Spleen (tissue), 11 donors: ENCODE measurements around the gene PRKCE. TPM values are rescaled to one million over a fixed set of nuclear protein-coding genes. Genes with fewer than 3 reads are reported as not detected.

ENCODE experiments used
- DNase-seq: peaks from one replicate; pipeline ENCODE4 v3.0.0-alpha.2; 2020
- H3K27ac ChIP-seq, 8 donors: fragments of 200-600 bp; sonication (generic) in 7 of 8; 1 replicate in 4 of 8; 2 replicates in 4 of 8; pipeline versions ENCODE4 v1.5.0 to v1.8.0; 2016 to 2021; ENCODE audit warnings: inconsistent platforms in 4 of 8, mild to moderate bottlenecking in 4 of 8, moderate library complexity in 1 of 8
- H3K27me3 ChIP-seq, 7 donors: fragments of 200-600 bp; sonication (generic) in 6 of 7; replicated peaks in 1 of 7; 1 replicate in 4 of 7; 2 replicates in 3 of 7; pipeline versions ENCODE4 v1.5.0 to v1.8.0; 2016 to 2021; ENCODE audit warnings: inconsistent platforms in 3 of 7, mild to moderate bottlenecking in 1 of 7
- H3K36me3 ChIP-seq, 6 donors: fragments of 200-600 bp; sonication (generic) in 5 of 6; 1 replicate in 4 of 6; 2 replicates in 2 of 6; pipeline versions ENCODE4 v1.5.0 to v1.8.0; 2016 to 2021; ENCODE audit warnings: inconsistent platforms in 2 of 6
- H3K4me1 ChIP-seq, 6 donors: fragments of 200-600 bp; sonication (generic) in 5 of 6; 1 replicate in 3 of 6; 2 replicates in 3 of 6; pipeline versions ENCODE4 v1.5.0 to v1.8.0; 2016 to 2021; ENCODE audit warnings: inconsistent platforms in 3 of 6
- H3K4me3 ChIP-seq, 8 donors: fragments of 200-600 bp; sonication (generic) in 7 of 8; 1 replicate in 4 of 8; 2 replicates in 4 of 8; pipeline versions ENCODE4 v1.5.0 to v1.8.0; 2016 to 2021; ENCODE audit warnings: inconsistent platforms in 4 of 8, mild to moderate bottlenecking in 4 of 8, moderate library complexity in 2 of 8
- H3K9me3 ChIP-seq, 8 donors: fragments of 200-600 bp; sonication (generic) in 7 of 8; 1 replicate in 4 of 8; 2 replicates in 4 of 8; pipeline versions ENCODE4 v1.5.0 to v1.8.0; 2016 to 2021; ENCODE audit warnings: inconsistent platforms in 4 of 8
- POLR2A ChIP-seq, 3 donors: fragments of 450-650 bp; IDR thresholded peaks; one replicate each; pipeline ENCODE4 v1.5.1; 2017; ENCODE audit warnings: antibody characterized with exemption in 3 of 3, mild to moderate bottlenecking in 1 of 3
- POLR2AphosphoS5 ChIP-seq, 3 donors: sonication (generic); formaldehyde crosslinking; IDR thresholded peaks; one replicate each; pipeline ENCODE4 v1.5.1; 2017; ENCODE audit warnings: antibody characterized with exemption in 3 of 3
- WGBS, 5 donors: extraction: QIAGEN DNeasy Blood & Tissue Kit in 3 of 5; methylation state at CpG; one replicate each; pipeline versions ENCODE4 v1.1.5 to v1.1.7; 2013 to 2018; 5-methylcytosine and 5-hydroxymethylcytosine counted together
- intact Hi-C: fragments of 100-400 bp; cut with DNase I; formaldehyde crosslinking; loops from one replicate; pipeline ENCODE4 v1.15.0; 2023; ENCODE audit warnings: low total_unique reads
- polyA plus RNA-seq, 3 donors: library from polyadenylated mRNA; stranded (reverse); fragments of 200-250 nt; gene quantifications; one replicate each; pipeline ENCODE4 v1.2.1, GENCODE V29; 2013
- total RNA-seq, 7 donors: library from RNA; depleted of rRNA in 3 of 7; stranded (reverse); fragments of >200 nt in 3 of 7; fragmentation: NEBNext Ultra II Directional in 4 of 7; extraction: Animal tissue kit (Norgen Biotek cat#: 25700) in 4 of 7; gene quantifications; one replicate each; pipeline versions ENCODE4 v1.1.0 to v1.2.1, GENCODE V29; 2016 to 2021
- TF ChIP-seq, protein P1 (sequence below), 11 experiments: fragments of 200-600 bp in 7 of 11; fragments of 450-650 bp in 4 of 11; sonication (generic) in 4 of 11; IDR thresholded peaks in 8 of 11; conservative IDR thresholded peaks in 3 of 11; 1 replicate in 7 of 11; 2 replicates in 4 of 11; pipeline versions ENCODE4 v1.4.0 to v1.8.0; 2016 to 2021; ENCODE audit warnings: antibody characterized with exemption in 11 of 11, inconsistent platforms in 4 of 11, mild to moderate bottlenecking in 1 of 11
- donor health status: healthy with polysubstance abuse.
- donor health status: DM: no; HTN: no; CAD: no; lungs with moderate emphysema.
- donor health status: DM: no; HTN: no; CAD: no.
- donor health status: Bipolar disorder and iron deficiency.
- donor health status: healthy.
- donor health status: DM: no; HTN: no; CAD: no.
- donor health status: DM: yes; HTN: yes; CAD: no.

Gene PRKCE
- total and polyA plus RNA-seq, 10 donors = 2.5 to 43.6 (median 18.8) TPM

DNA sequence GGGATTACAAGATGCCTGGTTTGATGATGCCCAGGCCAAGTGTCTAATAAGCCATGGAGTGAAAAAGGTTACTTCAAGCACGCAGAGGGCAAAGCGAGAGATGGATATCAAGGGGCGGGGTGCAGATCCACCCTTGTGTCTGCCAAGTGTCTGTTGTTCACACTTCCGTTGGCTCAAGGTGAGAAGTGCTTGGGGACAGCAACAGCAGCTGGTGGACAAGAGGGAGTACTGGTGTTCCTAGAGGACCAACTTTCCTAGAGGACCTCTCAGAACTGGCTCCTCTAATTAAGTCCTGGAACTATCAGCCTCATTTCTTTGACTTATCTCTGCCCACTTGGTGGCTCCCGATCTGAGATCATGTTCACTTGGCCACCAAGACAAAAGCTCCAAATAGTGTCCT is 299.1 kb downstream of the PRKCE start:
- no peak overlapping the region for H3K27ac ChIP-seq
- H3K4me3 ChIP-seq = no peak overlapping the region
- intact Hi-C loops = no loop called here
- no peaks in the 10 kb centered on the region for H3K27me3 ChIP-seq
- DNase-seq = no peak
- WGBS, 5 donors = 72 to 85% (median 85%) methylated on average over 5 of the region's 5 CpGs
- H3K9me3 ChIP-seq = no peaks in the 10 kb centered on the region
- H3K4me1 ChIP-seq = peaks cover 0 to 17% (median 0%) of the 10 kb centered on the region in 6 donors
- TF ChIP-seq, protein P1, sequence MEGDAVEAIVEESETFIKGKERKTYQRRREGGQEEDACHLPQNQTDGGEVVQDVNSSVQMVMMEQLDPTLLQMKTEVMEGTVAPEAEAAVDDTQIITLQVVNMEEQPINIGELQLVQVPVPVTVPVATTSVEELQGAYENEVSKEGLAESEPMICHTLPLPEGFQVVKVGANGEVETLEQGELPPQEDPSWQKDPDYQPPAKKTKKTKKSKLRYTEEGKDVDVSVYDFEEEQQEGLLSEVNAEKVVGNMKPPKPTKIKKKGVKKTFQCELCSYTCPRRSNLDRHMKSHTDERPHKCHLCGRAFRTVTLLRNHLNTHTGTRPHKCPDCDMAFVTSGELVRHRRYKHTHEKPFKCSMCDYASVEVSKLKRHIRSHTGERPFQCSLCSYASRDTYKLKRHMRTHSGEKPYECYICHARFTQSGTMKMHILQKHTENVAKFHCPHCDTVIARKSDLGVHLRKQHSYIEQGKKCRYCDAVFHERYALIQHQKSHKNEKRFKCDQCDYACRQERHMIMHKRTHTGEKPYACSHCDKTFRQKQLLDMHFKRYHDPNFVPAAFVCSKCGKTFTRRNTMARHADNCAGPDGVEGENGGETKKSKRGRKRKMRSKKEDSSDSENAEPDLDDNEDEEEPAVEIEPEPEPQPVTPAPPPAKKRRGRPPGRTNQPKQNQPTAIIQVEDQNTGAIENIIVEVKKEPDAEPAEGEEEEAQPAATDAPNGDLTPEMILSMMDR (IDR thresholded peaks at IDR 0.05 in 8 of 11, conservative IDR thresholded peaks at IDR 0.05 in 3 of 11) = no peak
- TF ChIP-seq POLR2A (IDR thresholded peaks at IDR 0.05) = no peak
- TF ChIP-seq POLR2AphosphoS5 (IDR thresholded peaks at IDR 0.05) = no peak
- H3K36me3 ChIP-seq = peaks cover 0 to under 1% (median 0%) of the 10 kb centered on the region in 6 donors

DNA sequence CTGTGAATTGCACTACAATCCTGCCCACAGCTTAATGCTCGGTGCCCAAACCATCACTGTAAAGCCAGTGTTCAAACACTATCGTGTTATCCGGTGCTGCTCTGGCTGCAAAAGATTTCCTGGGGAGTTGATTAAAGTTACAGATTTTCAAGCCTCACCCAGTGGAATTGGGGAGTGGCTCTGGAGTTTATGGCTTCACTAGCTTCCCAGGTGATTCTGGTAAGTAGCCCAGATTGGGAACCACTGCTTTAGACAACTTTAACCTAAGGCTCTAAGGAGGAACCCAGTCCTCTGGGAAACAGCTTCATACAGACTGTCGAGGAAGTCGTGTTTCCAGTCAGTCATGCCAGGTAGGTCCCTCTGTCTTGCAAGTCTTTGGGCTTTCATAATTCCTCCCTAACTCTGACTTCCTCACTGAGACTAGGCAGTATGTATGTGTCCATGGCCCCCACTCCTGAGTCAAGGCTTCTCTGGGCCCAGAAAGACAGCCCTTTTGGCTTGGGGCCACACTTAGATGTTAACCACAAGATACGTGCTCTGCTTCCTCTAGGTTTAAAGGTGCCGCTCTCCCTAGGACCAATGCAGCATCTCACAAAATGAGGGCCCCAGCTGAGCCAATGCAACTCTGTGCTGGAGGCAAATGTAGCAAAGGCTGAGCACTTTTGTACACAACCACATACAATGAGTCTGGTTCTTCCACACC is 299.7 kb downstream of the PRKCE start:
- TF ChIP-seq POLR2A (IDR thresholded peaks at IDR 0.05) (no peak), POLR2AphosphoS5 (IDR thresholded peaks at IDR 0.05) (no peak)
- TF ChIP-seq, protein P1 (IDR thresholded peaks at IDR 0.05 in 8 of 11, conservative IDR thresholded peaks at IDR 0.05 in 3 of 11) = no peak
- Histone ChIP-seq H3K4me1 (peaks cover 0 to 17% (median 0%) of the 10 kb centered on the region in 6 donors), H3K27ac (no peak overlapping the region), H3K27me3 (no peaks in the 10 kb centered on the region), H3K4me3 (no peak overlapping the region), H3K9me3 (no peaks in the 10 kb centered on the region), H3K36me3 (no peaks in the 10 kb centered on the region)
- no peak for DNase-seq
- intact Hi-C loops = no loop called here
- WGBS, 5 donors = 73 to 89% (median 80%) methylated on average over 7 of the region's 7 CpGs

DNA sequence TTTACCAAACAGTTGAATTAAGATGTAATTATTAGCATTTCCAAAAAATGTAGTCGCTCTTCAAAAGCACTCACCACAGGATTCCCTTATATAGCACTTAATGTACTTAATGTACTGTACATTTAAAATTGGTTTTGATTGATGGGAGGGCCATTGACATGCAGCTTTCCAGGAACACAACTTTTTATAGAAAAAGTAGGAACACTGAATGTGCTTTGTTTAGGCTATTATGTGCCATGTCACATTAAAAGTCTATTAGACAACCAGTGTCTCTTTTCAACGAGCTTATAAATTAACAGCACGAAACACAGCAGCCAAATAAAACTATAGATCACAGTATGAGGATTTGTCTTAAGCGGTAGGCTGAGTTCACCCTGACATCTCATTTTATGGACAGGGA is 301.1 kb downstream of the PRKCE start:
- Histone ChIP-seq H3K9me3 (no peaks in the 10 kb centered on the region), H3K27me3 (no peaks in the 10 kb centered on the region), H3K4me3 (no peak overlapping the region), H3K4me1 (peaks cover 0 to 17% (median 0%) of the 10 kb centered on the region in 6 donors), H3K27ac (no peak overlapping the region), H3K36me3 (no peaks in the 10 kb centered on the region)
- WGBS, 5 donors = 91 to 96% (median 94%) methylated on average over 4 of the region's 4 CpGs
- intact Hi-C loops = no loop called here
- DNase-seq = no peak
- TF ChIP-seq POLR2AphosphoS5 (IDR thresholded peaks at IDR 0.05) = no peak
- no peak for TF ChIP-seq POLR2A (IDR thresholded peaks at IDR 0.05)
- TF ChIP-seq, protein P1 (IDR thresholded peaks at IDR 0.05 in 8 of 11, conservative IDR thresholded peaks at IDR 0.05 in 3 of 11) = no peak

DNA sequence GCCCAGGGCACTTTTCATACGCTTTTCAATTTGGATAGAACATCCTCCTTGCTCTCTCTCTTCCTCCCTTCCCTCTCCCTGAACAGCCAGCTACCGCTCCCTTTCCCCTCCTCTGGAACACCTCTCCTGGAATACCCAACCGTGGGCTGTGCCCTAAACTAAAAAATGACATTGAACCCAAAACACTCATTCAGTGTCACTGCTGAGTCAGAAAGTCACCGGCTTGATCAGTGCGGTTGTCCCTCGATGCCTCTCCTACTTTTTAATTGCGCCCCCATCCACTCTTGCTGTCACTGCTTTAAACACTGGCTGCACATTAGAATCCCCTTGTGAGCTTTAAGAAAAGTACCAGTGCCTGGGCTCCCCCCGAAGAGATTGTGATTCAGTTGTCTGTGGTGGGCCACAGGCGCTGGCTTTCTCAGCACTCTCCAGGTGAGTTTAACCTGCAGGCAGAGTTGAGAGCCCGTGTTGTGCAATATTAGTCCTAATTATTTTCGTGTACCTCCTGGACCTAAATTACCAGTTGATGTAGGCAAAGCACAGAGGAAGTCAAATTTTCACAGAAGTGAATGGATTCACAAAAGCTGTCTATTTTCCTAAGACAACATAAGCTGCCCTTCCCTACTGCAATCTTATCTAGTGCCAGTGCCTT is 302.0 kb downstream of the PRKCE start:
- WGBS, 5 donors = 82 to 97% (median 90%) methylated on average over 11 of the region's 11 CpGs

More for the DNA sequence above, 302.0 kb downstream of the PRKCE start:
- intact Hi-C loops = no loop called here
- TF ChIP-seq POLR2A (IDR thresholded peaks at IDR 0.05) = no peak
- TF ChIP-seq, protein P1 (IDR thresholded peaks at IDR 0.05 in 8 of 11, conservative IDR thresholded peaks at IDR 0.05 in 3 of 11) = no peak
- TF ChIP-seq POLR2AphosphoS5 (IDR thresholded peaks at IDR 0.05) = no peak
- Histone ChIP-seq H3K4me3 (no peak overlapping the region), H3K4me1 (peaks cover 0 to 17% (median 0%) of the 10 kb centered on the region in 6 donors), H3K27ac (no peak overlapping the region), H3K27me3 (no peaks in the 10 kb centered on the region), H3K36me3 (no peaks in the 10 kb centered on the region), H3K9me3 (no peaks in the 10 kb centered on the region)
- no peak for DNase-seq
